ENCODE results near the gene OPN4.

OPN4 gene

DNA sequence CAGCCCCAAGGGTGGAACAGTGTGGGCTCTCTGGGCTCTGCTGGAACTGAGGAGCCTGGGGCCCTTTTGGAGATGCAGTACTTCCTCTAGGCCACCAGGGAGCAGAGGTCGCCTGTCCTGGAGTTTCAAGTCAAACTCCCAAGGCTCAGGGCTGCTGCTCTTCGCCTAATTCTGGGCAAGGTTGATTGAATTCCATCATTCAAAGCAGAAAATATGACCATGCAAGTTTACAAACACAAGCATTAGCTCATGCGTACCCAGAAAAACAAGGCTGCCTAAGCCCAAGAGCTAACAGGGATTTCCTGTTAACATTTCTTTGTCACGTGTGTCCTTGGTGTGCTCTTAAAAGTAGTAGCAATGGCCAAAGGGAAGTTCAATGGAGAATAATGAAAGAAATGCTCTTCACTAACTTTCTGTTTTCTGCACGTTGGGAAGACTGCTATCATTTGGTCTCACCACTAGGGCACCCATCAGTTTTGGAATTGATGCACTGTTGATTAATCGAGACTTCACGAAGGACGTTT is 34.1 kb downstream of the OPN4 start:
- Histone ChIP-seq H3K9me3 (ENCODE audit: control insufficient read depth, insufficient read depth, low read length) (no peaks in the 10 kb centered on the region), H3K4me1 (ENCODE audit: insufficient read depth, low read length) (peaks cover 31% of the 10 kb centered on the region), H3K9ac (ENCODE audit: low read depth, low read length) (no peak overlapping the region)

GRCh38 chr10:86689146-86689545 is 34.8 kb downstream of the OPN4 start:
- no peaks in the 10 kb centered on the region for H3K9me3 ChIP-seq (ENCODE audit: control insufficient read depth, insufficient read depth, low read length)
- H3K4me1 ChIP-seq (ENCODE audit: insufficient read depth, low read length): peaks cover 36% of the 10 kb centered on the region
- H3K36me3 ChIP-seq (ENCODE audit: insufficient read depth, low read length): no peaks in the 10 kb centered on the region
- no peak overlapping the region for H3K9ac ChIP-seq (ENCODE audit: low read depth, low read length)

More for the DNA sequence above, 34.1 kb downstream of the OPN4 start:
- no peaks in the 10 kb centered on the region for H3K36me3 ChIP-seq (ENCODE audit: insufficient read depth, low read length)

DNA sequence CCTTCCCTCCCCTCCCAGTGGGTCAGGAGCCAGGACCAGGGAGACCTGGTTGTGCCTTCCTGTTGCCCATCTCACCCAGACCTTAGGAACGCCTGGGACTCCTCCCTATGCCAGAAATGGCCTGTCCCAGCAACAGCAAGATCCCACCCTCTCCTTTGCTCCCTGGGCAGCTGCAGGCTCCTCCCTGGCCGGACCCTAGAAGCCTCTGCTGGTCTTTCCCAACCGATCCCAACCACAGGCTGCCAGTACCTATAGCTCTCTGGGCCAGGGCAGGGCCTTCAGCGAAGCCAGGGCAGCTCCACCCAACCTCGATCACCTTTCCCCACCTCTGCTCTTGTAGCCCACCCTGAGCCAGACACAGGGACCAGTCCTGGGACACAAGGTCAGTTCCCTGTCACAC is 35.9 kb downstream of the OPN4 start:
- no peaks in the 10 kb centered on the region for H3K36me3 ChIP-seq (ENCODE audit: insufficient read depth, low read length)
- no peak overlapping the region for H3K9ac ChIP-seq (ENCODE audit: low read depth, low read length)
- H3K4me1 ChIP-seq (ENCODE audit: insufficient read depth, low read length): peaks cover 30% of the 10 kb centered on the region
- H3K9me3 ChIP-seq (ENCODE audit: control insufficient read depth, insufficient read depth, low read length): no peaks in the 10 kb centered on the region

DNA sequence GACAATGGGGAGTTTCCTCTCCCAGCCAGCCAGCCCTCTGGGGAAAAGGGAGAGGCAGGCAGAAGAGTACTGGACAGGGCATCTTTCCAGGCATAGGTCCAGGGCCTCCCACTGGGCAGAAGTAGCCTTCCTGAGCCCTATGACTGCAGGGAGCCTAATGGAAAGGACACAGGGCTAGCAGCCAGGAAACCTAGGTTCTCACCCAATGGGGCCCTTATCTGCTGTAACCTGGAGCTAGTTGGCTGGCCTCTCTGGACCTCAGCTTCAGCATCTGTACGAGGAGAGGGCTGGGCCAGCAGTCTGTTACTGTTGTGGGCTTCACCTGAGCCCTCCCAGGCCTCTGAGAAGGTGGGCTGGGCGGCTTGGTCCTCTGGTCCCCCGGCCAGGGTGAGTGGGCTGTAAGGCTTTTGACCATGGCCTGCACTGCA is 36.3 kb downstream of the OPN4 start:
- no peaks in the 10 kb centered on the region for H3K9me3 ChIP-seq (ENCODE audit: control insufficient read depth, insufficient read depth, low read length)
- no peak overlapping the region for H3K9ac ChIP-seq (ENCODE audit: low read depth, low read length)
- no peaks in the 10 kb centered on the region for H3K36me3 ChIP-seq (ENCODE audit: insufficient read depth, low read length)
- peaks cover 25% of the 10 kb centered on the region for H3K4me1 ChIP-seq (ENCODE audit: insufficient read depth, low read length)

GRCh38 chr10:86691333-86692022 is 37.1 kb downstream of the OPN4 start:
- H3K9ac ChIP-seq (ENCODE audit: low read depth, low read length): no peak overlapping the region
- H3K4me1 ChIP-seq (ENCODE audit: insufficient read depth, low read length): peaks cover 24% of the 10 kb centered on the region
- H3K9me3 ChIP-seq (ENCODE audit: control insufficient read depth, insufficient read depth, low read length): no peaks in the 10 kb centered on the region
- H3K36me3 ChIP-seq (ENCODE audit: insufficient read depth, low read length): no peaks in the 10 kb centered on the region

DNA sequence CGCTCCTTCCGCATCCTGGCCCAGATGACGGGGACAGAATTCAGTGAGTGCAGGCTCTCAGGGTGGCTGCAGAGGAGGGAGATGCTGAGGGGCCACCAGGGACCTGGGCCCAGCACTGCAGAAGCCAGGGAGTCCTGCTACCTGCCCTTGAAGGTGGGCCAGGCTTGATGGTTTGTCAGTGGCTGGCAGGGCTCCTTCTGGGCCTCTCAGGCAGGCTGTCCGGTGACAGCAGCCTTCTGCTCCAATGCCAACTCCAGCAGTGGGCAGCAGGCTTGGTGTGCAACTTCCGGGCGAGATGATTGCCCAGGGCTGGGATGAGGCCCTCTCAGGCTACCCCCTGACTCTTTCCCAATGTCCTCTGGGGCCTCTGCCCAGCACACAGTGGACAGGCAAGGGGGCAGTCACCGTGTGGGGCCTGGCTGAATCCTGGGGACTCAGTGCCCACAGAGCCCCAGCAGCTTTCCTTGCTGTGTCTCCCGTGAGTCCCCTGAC is 37.7 kb downstream of the OPN4 start:
- H3K9ac ChIP-seq (ENCODE audit: low read depth, low read length): no peak overlapping the region
- H3K36me3 ChIP-seq (ENCODE audit: insufficient read depth, low read length): no peaks in the 10 kb centered on the region
- H3K9me3 ChIP-seq (ENCODE audit: control insufficient read depth, insufficient read depth, low read length): no peaks in the 10 kb centered on the region
- H3K4me1 ChIP-seq (ENCODE audit: insufficient read depth, low read length): peaks cover 24% of the 10 kb centered on the region

GRCh38 chr10:86692664-86693063 is 38.3 kb downstream of the OPN4 start:
- Histone ChIP-seq H3K4me1 (ENCODE audit: insufficient read depth, low read length) (peaks cover 20% of the 10 kb centered on the region), H3K36me3 (ENCODE audit: insufficient read depth, low read length) (no peaks in the 10 kb centered on the region), H3K9me3 (ENCODE audit: control insufficient read depth, insufficient read depth, low read length) (no peaks in the 10 kb centered on the region), H3K9ac (ENCODE audit: low read depth, low read length) (no peak overlapping the region)

DNA sequence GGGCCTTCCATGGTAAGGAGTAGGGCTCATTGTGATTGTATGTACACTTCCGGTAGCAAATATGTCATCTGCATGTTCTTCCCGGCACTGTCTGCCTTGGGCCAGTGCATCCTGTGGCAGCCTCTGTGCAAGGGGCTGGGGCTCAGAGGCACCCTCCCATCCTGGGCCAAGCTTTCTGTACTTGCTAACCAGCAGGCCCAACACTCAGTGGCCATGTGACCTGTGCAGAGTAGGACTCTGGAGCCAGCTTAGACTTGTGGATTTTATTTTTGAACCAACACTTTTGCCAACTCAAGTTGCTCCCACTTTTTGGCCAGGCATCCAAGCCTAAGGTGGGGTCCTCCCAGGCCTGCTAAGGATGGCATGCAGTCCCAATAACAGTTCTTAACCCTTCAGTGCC is 38.9 kb downstream of the OPN4 start:
- Histone ChIP-seq H3K9me3 (ENCODE audit: control insufficient read depth, insufficient read depth, low read length) (no peaks in the 10 kb centered on the region), H3K9ac (ENCODE audit: low read depth, low read length) (no peak overlapping the region), H3K36me3 (ENCODE audit: insufficient read depth, low read length) (no peaks in the 10 kb centered on the region), H3K4me1 (ENCODE audit: insufficient read depth, low read length) (peaks cover 15% of the 10 kb centered on the region)

DNA sequence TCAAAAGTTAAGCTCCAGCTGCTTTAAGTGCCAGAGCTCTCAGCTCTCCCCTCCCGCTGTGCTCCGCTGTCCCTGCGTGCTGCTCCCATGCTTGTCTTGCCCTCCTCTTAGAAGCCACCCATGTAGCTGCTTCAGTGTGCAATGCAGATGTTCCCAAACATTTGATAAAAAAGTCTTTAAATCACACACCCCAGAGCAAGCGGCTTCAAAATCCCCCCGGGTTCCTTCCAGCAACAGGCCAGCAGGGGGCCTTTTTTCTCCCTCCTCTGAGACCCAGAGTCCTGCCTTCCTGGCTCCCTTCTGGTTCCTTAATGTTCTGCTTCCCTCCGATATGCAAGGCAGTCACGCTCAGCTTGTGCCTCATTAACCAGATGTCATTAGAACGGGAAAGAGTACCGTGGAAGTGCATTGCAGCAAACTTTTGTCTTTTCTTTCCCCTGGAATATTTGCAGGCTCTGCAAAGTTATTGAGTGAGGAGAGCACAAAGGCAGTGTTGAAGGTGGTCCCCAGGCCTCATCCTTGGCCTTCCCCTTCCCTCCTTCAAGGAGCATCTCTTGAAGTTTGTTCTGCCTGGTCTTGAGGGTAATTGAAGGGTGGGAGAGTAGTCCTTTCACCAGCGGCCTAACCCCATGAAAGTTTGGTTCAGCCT is 39.5 kb downstream of the OPN4 start:
- no peak overlapping the region for H3K9ac ChIP-seq (ENCODE audit: low read depth, low read length)

DNA sequence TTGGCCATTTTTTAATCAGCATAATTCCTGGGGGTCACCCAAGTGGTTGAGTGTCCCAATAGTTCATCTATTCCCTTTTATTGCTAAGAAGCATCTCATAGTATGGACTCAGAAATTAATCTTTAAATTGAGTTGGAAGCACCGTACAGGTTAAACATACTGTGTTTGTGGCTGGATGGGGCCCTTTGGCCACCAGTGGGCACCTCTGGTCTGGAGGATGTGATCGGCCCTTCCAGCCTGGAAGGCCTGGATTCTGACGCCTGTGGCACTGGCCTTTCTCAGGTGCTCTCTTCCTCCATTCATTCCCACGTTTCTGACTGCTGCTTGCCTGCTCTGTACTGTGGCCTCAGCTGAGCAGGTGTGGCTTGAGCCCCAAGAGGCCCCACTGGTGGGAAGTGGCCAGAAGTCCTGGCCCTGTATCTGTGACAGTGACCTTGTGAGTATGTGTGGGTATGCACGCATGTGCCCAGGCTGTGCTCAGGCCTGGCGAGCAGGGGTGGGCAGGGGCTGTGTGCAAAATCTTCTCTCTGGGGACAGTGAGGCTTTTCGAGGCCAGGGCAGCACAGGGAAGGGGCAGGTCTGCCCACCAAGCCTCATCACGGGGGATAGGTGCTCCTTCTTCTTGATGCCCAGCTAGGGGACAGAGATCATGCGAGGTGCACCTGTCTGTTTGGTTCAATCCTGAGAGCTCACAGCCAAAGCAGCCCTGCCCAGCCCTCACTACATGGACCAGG is 44.0 kb downstream of the OPN4 start:
- Histone ChIP-seq H3K36me3 (ENCODE audit: insufficient read depth, low read length) (no peaks in the 10 kb centered on the region), H3K4me1 (ENCODE audit: insufficient read depth, low read length) (peaks cover 7% of the 10 kb centered on the region), H3K9ac (ENCODE audit: low read depth, low read length) (no peak overlapping the region), H3K9me3 (ENCODE audit: control insufficient read depth, insufficient read depth, low read length) (no peaks in the 10 kb centered on the region)

More for the DNA sequence above, 39.5 kb downstream of the OPN4 start:
- no peaks in the 10 kb centered on the region for H3K36me3 ChIP-seq (ENCODE audit: insufficient read depth, low read length)
- H3K9me3 ChIP-seq (ENCODE audit: control insufficient read depth, insufficient read depth, low read length): no peaks in the 10 kb centered on the region
- peaks cover 11% of the 10 kb centered on the region for H3K4me1 ChIP-seq (ENCODE audit: insufficient read depth, low read length)

- Histone ChIP-seq H3K9ac (ENCODE audit: low read depth, low read length) (no peak overlapping the region), H3K36me3 (ENCODE audit: insufficient read depth, low read length) (no peaks in the 10 kb centered on the region), H3K4me1 (ENCODE audit: insufficient read depth, low read length) (peaks cover 1% of the 10 kb centered on the region), H3K9me3 (ENCODE audit: control insufficient read depth, insufficient read depth, low read length) (no peaks in the 10 kb centered on the region)
Observed at GRCh38 chr10:86699125-86699524, 44.8 kb downstream of the OPN4 start.

DNA sequence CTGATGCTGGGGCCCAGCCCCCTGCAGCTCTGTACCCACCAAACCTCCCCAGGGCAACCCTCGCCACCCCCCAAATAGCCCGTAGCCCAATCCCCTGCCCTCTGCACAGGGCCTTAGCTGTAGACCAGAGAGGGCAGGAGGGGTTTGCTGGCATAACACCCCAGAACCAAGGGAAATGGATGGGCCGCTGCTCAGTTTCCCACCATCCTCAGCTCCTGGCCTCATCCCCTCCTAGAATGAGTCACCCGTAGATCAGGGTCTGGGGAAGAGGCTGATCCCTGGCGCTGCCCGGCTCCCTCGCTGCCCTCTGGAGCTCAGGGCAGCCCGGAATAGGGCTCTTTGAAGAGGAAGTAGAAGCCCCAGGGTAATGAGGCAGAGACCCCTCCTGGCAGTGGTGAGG is 45.2 kb downstream of the OPN4 start:
- no peaks in the 10 kb centered on the region for H3K4me1 ChIP-seq (ENCODE audit: insufficient read depth, low read length)
- no peak overlapping the region for H3K9ac ChIP-seq (ENCODE audit: low read depth, low read length)
- H3K9me3 ChIP-seq (ENCODE audit: control insufficient read depth, insufficient read depth, low read length): no peaks in the 10 kb centered on the region
- H3K36me3 ChIP-seq (ENCODE audit: insufficient read depth, low read length): no peaks in the 10 kb centered on the region

DNA sequence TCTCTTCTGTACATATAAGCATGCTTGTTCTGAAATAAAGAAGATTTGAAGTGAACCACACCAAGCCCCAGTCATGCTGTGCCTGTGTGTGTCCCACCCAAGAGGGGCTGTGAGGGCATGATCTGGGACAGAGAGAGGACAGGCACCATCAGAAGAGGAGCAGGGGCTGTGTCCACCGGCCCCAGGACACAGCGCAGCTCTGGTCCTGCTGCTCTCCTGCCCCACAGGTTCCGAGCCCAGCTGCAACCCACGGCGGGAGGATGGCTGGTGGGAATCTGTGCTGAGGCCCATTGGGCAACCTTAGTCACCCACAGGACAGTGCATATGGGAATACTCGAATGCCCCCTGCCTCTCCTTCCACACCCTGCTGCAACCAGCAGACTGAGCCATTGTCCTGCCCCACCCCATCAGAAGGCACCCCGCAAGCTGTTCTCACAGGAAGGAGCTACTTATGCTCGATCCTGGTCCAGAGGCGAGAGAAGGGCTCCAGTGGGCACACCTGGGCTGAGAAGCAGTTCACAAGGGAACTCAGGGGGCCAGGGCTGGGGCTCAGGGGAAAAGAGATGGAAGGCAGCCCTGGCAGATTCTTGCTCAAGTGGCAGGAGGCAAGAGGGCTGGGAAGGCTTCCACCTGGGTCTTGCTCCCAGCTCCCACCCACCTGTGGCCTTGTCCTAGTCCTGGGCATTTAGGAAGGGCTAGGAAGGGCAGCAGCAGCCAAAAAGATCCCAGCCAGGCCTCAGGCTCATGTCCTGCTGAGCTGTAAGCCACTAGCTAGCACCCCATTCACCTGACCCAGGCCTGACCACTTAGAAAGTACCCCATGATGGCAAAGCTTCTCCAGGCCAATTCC is 45.9 kb downstream of the OPN4 start:
- Histone ChIP-seq H3K9ac (ENCODE audit: low read depth, low read length) (no peak overlapping the region), H3K9me3 (ENCODE audit: control insufficient read depth, insufficient read depth, low read length) (no peaks in the 10 kb centered on the region), H3K4me1 (ENCODE audit: insufficient read depth, low read length) (peaks cover 4% of the 10 kb centered on the region; the same call in 1 of the 2 replicates), H3K36me3 (ENCODE audit: insufficient read depth, low read length) (no peaks in the 10 kb centered on the region)
